Right cardiac atrium (tissue), 5 donors: Measurements from ENCODE around the gene AIP. TPM values are rescaled to one million over a fixed set of nuclear protein-coding genes. Genes with fewer than 3 reads are reported as not detected.
A peak's percentile ranks its signal among the peaks of the same experiment; 100 is the strongest.

Source experiments
- ATAC-seq, 2 donors: fragments of 200-7000 bp; cut with Tn5 transposase; one replicate each; pipeline versions ENCODE4 v1.8.0 to v1.9.1; 2020; ENCODE audit warnings: moderate library complexity in 2 of 2, mild to moderate bottlenecking in 1 of 2
- DNase-seq, 3 donors: peaks; one replicate each; pipeline ENCODE4 v3.0.0-alpha.2; 2020
- H3K27ac ChIP-seq: one replicate; pipeline ENCODE4 v1.5.1; 2013; ENCODE audit warnings: mild to moderate bottlenecking, low read length, control low read depth, moderate library complexity
- H3K27me3 ChIP-seq: one replicate; pipeline ENCODE4 v1.6.1; 2013; ENCODE audit not compliant: control insufficient read depth, insufficient read depth
- H3K4me1 ChIP-seq: one replicate; pipeline ENCODE4 v1.6.1; 2013; ENCODE audit warnings: low read length; ENCODE audit not compliant: control insufficient read depth, insufficient read depth
- H3K4me3 ChIP-seq: one replicate; pipeline ENCODE4 v1.5.1; 2013; ENCODE audit warnings: low read length, control low read depth
- H3K9me3 ChIP-seq: one replicate; pipeline ENCODE4 v1.6.1; 2013; ENCODE audit warnings: low read length; ENCODE audit not compliant: control insufficient read depth
- WGBS: extraction: QIAGEN DNeasy Blood & Tissue Kit; methylation state at CpG from one replicate; pipeline ENCODE4 v1.1.7; 2013; 5-methylcytosine and 5-hydroxymethylcytosine counted together
- intact Hi-C, 4 donors: fragments of 100-400 bp; cut with DNase I; formaldehyde crosslinking; loops; one replicate each; pipeline versions ENCODE4 v1.11.0 to v1.14.0; 2022 to 2023
- long read RNA-seq, 4 donors: library from polyadenylated mRNA; unstranded; transcript quantifications; one replicate each; pipeline ENCODE4 v2.0.0, GENCODE V29; 2020 to 2021
- polyA plus RNA-seq: library from polyadenylated mRNA; stranded (reverse); fragments of 200-250 nt; gene quantifications from one replicate; pipeline ENCODE4 v1.2.3, GENCODE V29; 2013
- total RNA-seq, 4 donors: library from RNA; stranded (reverse); fragmentation: NEBNext Ultra II Directional; extraction: Animal tissue kit (Norgen Biotek cat#: 25700); gene quantifications; one replicate each; pipeline ENCODE4 v1.2.1, GENCODE V29; 2021
- donor health status: healthy with polysubstance abuse.
- donor health status: DM: no; HTN: yes; CAD: no.
- donor health status: DM: no; HTN: no; CAD: no.
- donor health status: DM: no; HTN: yes; CAD: no; lungs with severe emphysema.
- donor health status: DM: yes; HTN: yes; CAD: no.

The AIP gene
- total RNA-seq, result 10 to 100 TPM; 50.8 to 64.5 (median 64.2) TPM
- polyA plus RNA-seq, result 74.2 TPM
- long read RNA-seq, donor 1, transcript AIP-201 (6 exons, 1,221 nt), result major isoform, 126 of 137 reads
- long read RNA-seq, donor 1, partial matches to known transcripts, result 7 of 137 reads
- long read RNA-seq, donor 1, other reads (novel, unspliced or antisense), result 4 of 137 reads
- long read RNA-seq, donor 2, transcript AIP-201 (6 exons, 1,221 nt), result major isoform, 71 of 76 reads
- long read RNA-seq, donor 2, partial matches to known transcripts, result 1 of 76 reads
- long read RNA-seq, donor 2, other reads (novel, unspliced or antisense), result 3 of 76 reads
- long read RNA-seq, donor 3, transcript AIP-201 (6 exons, 1,221 nt), result major isoform, 146 of 160 reads
- long read RNA-seq, donor 3, partial matches to known transcripts, result 6 of 160 reads
- long read RNA-seq, donor 3, other reads (novel, unspliced or antisense), result 8 of 160 reads
- long read RNA-seq, donor 4, transcript AIP-201 (6 exons, 1,221 nt), result major isoform, 82 of 85 reads
- long read RNA-seq, donor 4, partial matches to known transcripts, result 1 of 85 reads
- long read RNA-seq, donor 4, other reads (novel, unspliced or antisense), result 2 of 85 reads

- peaks cover 14% of the 10 kb centered on the region for H3K4me1 ChIP-seq
- WGBS, result 9% methylated on average over 60 of the region's 60 CpGs
- ATAC-seq (peak; percentile 99), DNase-seq (peak; percentile 98 to 99 (median 99))
- H3K27me3 ChIP-seq, result no peaks in the 10 kb centered on the region
- H3K4me3 ChIP-seq, result peak within 1 kb of the TSS; percentile 56
- H3K27ac ChIP-seq, result peak within 1 kb of the TSS; percentile 78
- intact Hi-C loops, result no loop called here
- no peaks in the 10 kb centered on the region for H3K9me3 ChIP-seq
Measured at GRCh38 chr11:67482827-67483798, at the start of gene AIP. AIP (plus strand) TSS chr11:67483026; CDS start chr11:67483159, 133 bp downstream.

DNA sequence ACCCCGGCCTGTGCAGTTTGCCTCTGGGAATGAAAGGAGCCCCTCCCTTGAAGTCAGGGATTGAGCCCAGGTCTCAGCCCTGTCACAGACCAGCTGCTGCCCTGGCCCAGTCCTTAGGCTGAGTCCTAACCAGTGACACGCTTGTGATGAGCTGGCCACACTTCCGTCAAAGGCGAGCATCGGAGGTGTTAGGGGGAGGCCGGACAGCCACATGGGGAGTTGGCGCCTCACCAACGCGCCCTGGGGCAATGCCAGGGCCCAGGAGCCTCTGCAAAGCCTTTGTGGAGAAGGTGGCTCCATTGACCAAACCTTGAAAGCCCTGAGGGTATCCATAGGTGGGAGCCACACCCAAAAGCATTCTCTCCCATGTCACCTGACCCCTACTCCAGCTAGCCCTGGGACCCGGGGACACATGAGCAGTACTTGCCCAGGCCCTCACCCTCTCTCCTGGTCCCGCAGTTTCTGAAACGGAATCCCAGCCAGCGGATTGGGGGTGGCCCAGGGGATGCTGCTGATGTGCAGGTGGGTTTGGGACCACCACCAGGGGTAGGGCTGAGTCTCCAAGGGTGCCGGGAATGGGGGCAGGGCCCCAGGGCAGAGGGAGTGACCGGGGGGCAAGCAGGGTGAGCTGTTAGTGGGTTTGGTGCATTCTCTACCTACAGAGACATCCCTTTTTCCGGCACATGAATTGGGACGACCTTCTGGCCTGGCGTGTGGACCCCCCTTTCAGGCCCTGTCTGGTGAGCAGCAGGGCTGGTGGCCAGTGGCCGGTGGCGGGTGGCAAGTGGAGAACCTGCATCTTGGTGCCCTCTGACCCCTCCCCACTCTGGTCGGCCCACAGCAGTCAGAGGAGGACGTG is 49.1 kb upstream of the AIP start:
- WGBS, result 84% methylated on average over 22 of the region's 22 CpGs
- Histone ChIP-seq H3K27me3 (no peaks in the 10 kb centered on the region), H3K9me3 (no peaks in the 10 kb centered on the region), H3K27ac (no peak overlapping the region), H3K4me1 (peaks cover 5% of the 10 kb centered on the region), H3K4me3 (no peak overlapping the region)
- peak in 1 of 3 donors; percentile 52 for DNase-seq
- intact Hi-C loops, result no loop called here
- ATAC-seq, result no peak

DNA sequence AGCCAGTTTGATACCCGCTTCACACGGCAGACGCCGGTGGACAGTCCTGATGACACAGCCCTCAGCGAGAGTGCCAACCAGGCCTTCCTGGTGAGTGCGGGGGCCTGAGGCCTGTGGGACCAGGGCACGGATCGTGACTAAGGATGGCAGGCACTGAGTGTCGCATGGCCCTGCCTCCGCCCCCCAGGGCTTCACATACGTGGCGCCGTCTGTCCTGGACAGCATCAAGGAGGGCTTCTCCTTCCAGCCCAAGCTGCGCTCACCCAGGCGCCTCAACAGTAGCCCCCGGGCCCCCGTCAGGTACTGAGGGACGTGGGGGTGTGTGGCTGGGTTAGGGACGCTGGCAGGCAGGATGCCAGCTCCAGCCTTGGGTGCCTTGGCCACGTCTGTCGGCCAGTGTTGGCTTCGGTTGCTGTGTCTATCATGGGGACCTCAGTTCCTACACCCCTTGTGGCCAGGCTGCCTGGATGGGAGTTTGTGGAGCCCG is 48.4 kb upstream of the AIP start:
- WGBS, result 82% methylated on average over 23 of the region's 23 CpGs

GRCh38 chr11:67435031-67435726 is 47.6 kb upstream of the AIP start:
- WGBS, result 85% methylated on average over 26 of the region's 26 CpGs
- H3K27ac ChIP-seq, result no peak overlapping the region
- no peaks in the 10 kb centered on the region for H3K27me3 ChIP-seq
- no peaks in the 10 kb centered on the region for H3K4me1 ChIP-seq
- DNase-seq (peak in 1 of 3 donors; percentile 71), ATAC-seq (no peak)
- H3K4me3 ChIP-seq, result no peak overlapping the region
- intact Hi-C loops, result no loop called here
- no peaks in the 10 kb centered on the region for H3K9me3 ChIP-seq

More for the DNA sequence above, 48.4 kb upstream of the AIP start:
- intact Hi-C loops, result no loop called here
- peaks cover under 1% of the 10 kb centered on the region for H3K4me1 ChIP-seq
- H3K9me3 ChIP-seq, result no peaks in the 10 kb centered on the region
- H3K4me3 ChIP-seq, result no peak overlapping the region
- ATAC-seq (no peak), DNase-seq (peak in 1 of 3 donors; percentile 67)
- no peak overlapping the region for H3K27ac ChIP-seq
- H3K27me3 ChIP-seq, result no peaks in the 10 kb centered on the region

DNA sequence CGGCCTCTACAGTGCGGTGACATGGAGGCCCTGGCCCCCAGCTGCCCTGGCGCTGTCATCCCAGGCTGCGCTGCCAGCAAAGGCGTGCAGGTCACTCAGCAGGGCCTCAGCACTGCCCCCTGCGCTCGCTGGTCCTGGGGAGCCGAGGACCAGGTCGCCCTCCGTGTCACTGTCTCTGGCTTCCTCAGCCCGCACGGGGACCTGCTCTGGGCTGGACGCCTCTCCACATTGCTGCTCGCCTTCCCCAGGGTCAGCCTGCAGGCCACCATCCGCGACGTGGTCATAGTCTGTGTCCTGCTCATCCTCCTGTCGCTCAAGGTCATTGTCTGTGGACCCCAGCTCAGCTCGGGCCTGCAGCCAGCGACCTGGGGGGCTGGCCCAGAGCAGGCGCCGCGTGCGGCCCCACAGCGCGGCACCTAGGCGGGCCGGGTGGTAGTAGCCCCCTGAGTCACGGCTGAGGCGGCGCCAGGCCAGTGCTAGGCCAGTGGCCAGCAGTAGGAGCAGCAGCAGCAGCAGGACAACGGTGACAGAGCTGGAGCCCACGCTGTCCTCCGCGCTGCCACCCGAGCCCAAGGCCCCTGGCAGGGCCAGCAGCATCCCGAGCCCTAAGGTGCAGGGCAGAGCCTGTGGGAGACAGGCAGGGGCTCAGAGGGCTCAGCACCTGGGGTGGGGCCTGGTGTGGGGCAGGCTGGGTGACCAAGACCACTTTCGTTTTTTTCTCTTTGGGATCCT is 46.9 kb upstream of the AIP start:
- no peak for ATAC-seq
- no peaks in the 10 kb centered on the region for H3K9me3 ChIP-seq
- WGBS, result 89% methylated on average over 38 of the region's 38 CpGs
- peak in 1 of 3 donors; percentile 62 for DNase-seq
- no peak overlapping the region for H3K27ac ChIP-seq
- no peaks in the 10 kb centered on the region for H3K4me1 ChIP-seq
- H3K4me3 ChIP-seq, result no peak overlapping the region
- H3K27me3 ChIP-seq, result no peaks in the 10 kb centered on the region
- intact Hi-C loops, result no loop called here

DNA sequence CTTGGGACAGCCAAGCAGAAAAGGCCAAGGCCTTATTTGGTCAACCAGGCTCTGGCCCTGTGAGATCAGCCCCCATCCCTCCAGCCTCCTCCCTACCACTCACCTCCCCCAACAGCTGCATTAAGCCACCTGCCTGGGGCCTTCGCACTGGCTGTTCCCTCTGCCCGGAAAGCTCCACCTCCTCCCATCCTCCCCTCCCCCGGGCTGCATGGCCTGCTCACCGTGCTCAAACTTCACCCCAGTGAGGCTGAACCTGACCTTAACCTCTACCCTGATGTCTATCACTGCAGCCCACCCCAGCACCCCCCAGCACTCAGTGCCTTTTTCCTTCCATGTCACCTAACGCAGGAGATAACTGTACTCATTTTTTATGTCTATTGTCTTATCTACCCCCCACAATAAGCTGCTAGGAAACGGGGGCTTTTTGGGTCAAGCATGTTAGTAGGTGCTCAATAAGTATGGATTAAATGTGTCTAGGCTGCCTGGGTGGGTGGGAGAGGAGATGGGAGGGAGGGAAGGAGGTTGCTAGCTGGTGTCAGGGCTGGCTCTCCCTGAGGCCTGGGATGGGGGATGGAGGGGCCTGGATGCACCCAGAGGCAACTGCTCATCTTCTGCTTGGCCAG is 46.3 kb upstream of the AIP start:
- ATAC-seq (no peak), DNase-seq (peak in 1 of 3 donors; percentile 61)
- 57% methylated on average over 6 of the region's 6 CpGs for WGBS
- Histone ChIP-seq H3K27ac (no peak overlapping the region), H3K4me1 (no peaks in the 10 kb centered on the region), H3K4me3 (no peak overlapping the region), H3K9me3 (no peaks in the 10 kb centered on the region), H3K27me3 (no peaks in the 10 kb centered on the region)
- intact Hi-C loops, result no loop called here

- intact Hi-C loops, result no loop called here
- H3K27me3 ChIP-seq, result no peaks in the 10 kb centered on the region
- no peaks in the 10 kb centered on the region for H3K9me3 ChIP-seq
- no peak within 1 kb of the TSS for H3K4me3 ChIP-seq
- no peaks in the 10 kb centered on the region for H3K4me1 ChIP-seq
- WGBS, result 52% methylated on average over 26 of the region's 26 CpGs
- no peak within 1 kb of the TSS for H3K27ac ChIP-seq
- ATAC-seq (peak in 1 of 2 donors; percentile 4), DNase-seq (peak in 1 of 3 donors; percentile 76)
Measured at GRCh38 chr11:67437082-67437808, 45.6 kb upstream of the AIP start, which contains the start of gene PTPRCAP. PTPRCAP (minus strand) TSS chr11:67437682; CDS start chr11:67437619, 63 bp downstream.

- Histone ChIP-seq H3K27me3 (no peaks in the 10 kb centered on the region), H3K4me1 (no peaks in the 10 kb centered on the region), H3K4me3 (no peak overlapping the region), H3K9me3 (no peaks in the 10 kb centered on the region), H3K27ac (no peak overlapping the region)
- 60% methylated on average over 3 of the region's 3 CpGs for WGBS
- no peak for DNase-seq
- ATAC-seq, result no peak
- intact Hi-C loops, result no loop called here
Measured at GRCh38 chr11:67437809-67438157, 45.0 kb upstream of the AIP start.
